ENCODE measurements around the gene MAP4K4. TPM values are rescaled to one million over a fixed set of nuclear protein-coding genes. Genes with fewer than 3 reads are reported as not detected.

MAP4K4 gene
- polyA plus RNA-seq, 4 donors: 68.7 to 84.3 (median 76.3) TPM

- no peak for DNase-seq (ENCODE audit: low read depth in 4 of 4, low spot score in 2 of 4)
These were observed 21.6 kb downstream of the MAP4K4 start for GRCh38 chr2:101718993-101719571.

- no peak for DNase-seq (ENCODE audit: low read depth in 4 of 4, low spot score in 2 of 4)
These were observed 23.2 kb downstream of the MAP4K4 start for GRCh38 chr2:101720732-101721131.

GRCh38 chr2:101722864-101723263, 25.4 kb downstream of the MAP4K4 start:
- DNase-seq (ENCODE audit: low read depth in 4 of 4, low spot score in 2 of 4): no peak

- DNase-seq (ENCODE audit: low read depth in 4 of 4, low spot score in 2 of 4): no peak
These were observed 26.0 kb downstream of the MAP4K4 start for GRCh38 chr2:101723371-101724124.

- DNase-seq (ENCODE audit: low read depth in 4 of 4, low spot score in 2 of 4): no peak
These were observed 26.6 kb downstream of the MAP4K4 start for GRCh38 chr2:101724125-101724474.

- DNase-seq (ENCODE audit: low read depth in 4 of 4, low spot score in 2 of 4): no peak
These were observed 27.5 kb downstream of the MAP4K4 start for GRCh38 chr2:101725038-101725437.

GRCh38 chr2:101725515-101726192, 28.1 kb downstream of the MAP4K4 start:
- no peak for DNase-seq (ENCODE audit: low read depth in 4 of 4, low spot score in 2 of 4)

GRCh38 chr2:101728865-101729264, 31.4 kb downstream of the MAP4K4 start:
- no peak for DNase-seq (ENCODE audit: low read depth in 4 of 4, low spot score in 2 of 4)

- DNase-seq (ENCODE audit: low read depth in 4 of 4, low spot score in 2 of 4): no peak
These were observed 32.1 kb downstream of the MAP4K4 start for GRCh38 chr2:101729521-101730190.

GRCh38 chr2:101731221-101732054, 33.9 kb downstream of the MAP4K4 start:
- DNase-seq (ENCODE audit: low read depth in 4 of 4, low spot score in 2 of 4): no peak

- DNase-seq (ENCODE audit: low read depth in 4 of 4, low spot score in 2 of 4): no peak
These were observed 34.7 kb downstream of the MAP4K4 start for GRCh38 chr2:101732199-101732598.

- no peak for DNase-seq (ENCODE audit: low read depth in 4 of 4, low spot score in 2 of 4)
These were observed 35.3 kb downstream of the MAP4K4 start for GRCh38 chr2:101732773-101733256.

- no peak for DNase-seq (ENCODE audit: low read depth in 4 of 4, low spot score in 2 of 4)
These were observed 35.9 kb downstream of the MAP4K4 start for GRCh38 chr2:101733257-101733993.

GRCh38 chr2:101734505-101735165, 37.1 kb downstream of the MAP4K4 start:
- no peak for DNase-seq (ENCODE audit: low read depth in 4 of 4, low spot score in 2 of 4)

GRCh38 chr2:101735166-101735533, 37.6 kb downstream of the MAP4K4 start:
- DNase-seq (ENCODE audit: low read depth in 4 of 4, low spot score in 2 of 4): no peak

- DNase-seq (ENCODE audit: low read depth in 4 of 4, low spot score in 2 of 4): no peak
These were observed 38.7 kb downstream of the MAP4K4 start for GRCh38 chr2:101736233-101736632.

GRCh38 chr2:101736861-101737291, 39.4 kb downstream of the MAP4K4 start:
- no peak for DNase-seq (ENCODE audit: low read depth in 4 of 4, low spot score in 2 of 4)

- no peak for DNase-seq (ENCODE audit: low read depth in 4 of 4, low spot score in 2 of 4)
These were observed 40.2 kb downstream of the MAP4K4 start for GRCh38 chr2:101737478-101738255.

Data from left renal cortex interstitium (tissue), 4 donors.